IPS DF 4.7 (cell line): ENCODE results near the gene PGLYRP3.

ENCODE experiments used
- DNase-seq: peaks from one replicate; pipeline ENCODE4 v3.0.0-alpha.2; 2013; ENCODE audit warnings: low spot score; ENCODE audit errors: extremely low read depth

Gene PGLYRP3

GRCh38 chr1:153261281-153262069 lies 51.3 kb downstream of the PGLYRP3 start:
- DNase-seq: no peak

GRCh38 chr1:153260585-153261280 lies 52.0 kb downstream of the PGLYRP3 start:
- DNase-seq: no peak

DNA sequence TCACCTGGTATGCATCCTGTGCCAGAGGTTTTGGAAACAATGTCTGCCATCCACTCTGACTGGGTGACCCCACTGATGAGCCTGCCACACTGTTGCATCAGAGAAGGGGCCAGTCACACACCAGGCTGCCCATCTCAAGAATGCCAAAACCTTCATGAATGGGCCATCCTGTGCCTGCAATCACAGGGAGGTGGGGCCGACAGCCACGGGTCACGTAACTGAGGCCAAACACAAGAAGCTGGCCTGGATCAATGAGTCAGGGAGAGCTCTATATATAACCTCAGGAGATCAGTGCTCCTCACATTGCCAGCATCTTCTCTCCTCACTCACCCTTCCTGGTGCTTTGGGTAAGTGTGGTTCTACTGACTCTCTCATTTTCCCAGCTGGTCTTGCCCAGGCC lies 53.4 kb downstream of the PGLYRP3 start, which contains the start of gene LORICRIN:
TSS of gene LORICRIN (plus strand) at position 301 of the 400 bp plus-strand sequence. CDS start 1,263 bp downstream, outside the sequence.
- no peak for DNase-seq

GRCh38 chr1:153253693-153254092 lies 59.1 kb downstream of the PGLYRP3 start:
- DNase-seq: no peak

- DNase-seq: no peak
Measured at GRCh38 chr1:153253076-153253475, 59.7 kb downstream of the PGLYRP3 start.

DNA sequence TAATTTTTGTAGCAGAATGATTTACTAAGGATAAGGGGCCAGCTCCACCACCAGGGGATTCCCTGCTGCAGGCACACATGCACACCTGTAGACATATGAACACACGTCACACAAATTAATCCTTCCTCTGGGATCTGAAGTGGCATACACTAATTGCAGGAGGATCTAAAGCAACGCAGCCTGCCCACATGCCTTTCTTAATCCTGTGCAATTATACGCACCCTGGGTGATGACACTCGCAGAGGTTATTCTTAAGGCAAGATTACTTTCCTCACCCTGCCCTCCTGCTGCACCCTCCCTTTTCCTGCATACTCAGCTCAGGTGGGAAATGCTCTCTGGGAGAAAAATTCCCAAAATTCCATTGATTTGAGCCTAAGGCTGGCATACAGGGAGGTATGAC lies 60.8 kb downstream of the PGLYRP3 start:
- DNase-seq: no peak

DNA sequence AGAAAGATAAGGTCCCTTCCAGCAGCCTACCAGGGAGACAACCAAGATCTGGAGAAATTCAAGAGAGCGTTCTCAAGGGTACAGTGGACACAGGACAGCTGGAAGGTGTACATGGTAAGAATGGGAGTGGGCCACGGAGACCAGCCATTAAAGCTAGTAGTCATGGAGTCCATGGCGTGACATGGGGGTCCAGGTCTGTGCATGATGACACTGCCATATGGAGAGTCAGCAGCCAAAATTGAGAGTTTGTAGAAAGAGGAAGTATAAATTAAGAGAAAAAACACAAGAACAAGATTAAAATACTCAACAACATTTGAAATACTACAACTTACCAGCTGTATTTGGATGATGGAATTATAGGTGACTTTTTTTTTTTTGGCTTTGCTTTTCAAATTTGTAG lies 61.2 kb downstream of the PGLYRP3 start:
- no peak for DNase-seq

GRCh38 chr1:153251087-153251486 lies 61.7 kb downstream of the PGLYRP3 start:
- no peak for DNase-seq

- no peak for DNase-seq
Measured at GRCh38 chr1:153250166-153250565, 62.6 kb downstream of the PGLYRP3 start.

DNA sequence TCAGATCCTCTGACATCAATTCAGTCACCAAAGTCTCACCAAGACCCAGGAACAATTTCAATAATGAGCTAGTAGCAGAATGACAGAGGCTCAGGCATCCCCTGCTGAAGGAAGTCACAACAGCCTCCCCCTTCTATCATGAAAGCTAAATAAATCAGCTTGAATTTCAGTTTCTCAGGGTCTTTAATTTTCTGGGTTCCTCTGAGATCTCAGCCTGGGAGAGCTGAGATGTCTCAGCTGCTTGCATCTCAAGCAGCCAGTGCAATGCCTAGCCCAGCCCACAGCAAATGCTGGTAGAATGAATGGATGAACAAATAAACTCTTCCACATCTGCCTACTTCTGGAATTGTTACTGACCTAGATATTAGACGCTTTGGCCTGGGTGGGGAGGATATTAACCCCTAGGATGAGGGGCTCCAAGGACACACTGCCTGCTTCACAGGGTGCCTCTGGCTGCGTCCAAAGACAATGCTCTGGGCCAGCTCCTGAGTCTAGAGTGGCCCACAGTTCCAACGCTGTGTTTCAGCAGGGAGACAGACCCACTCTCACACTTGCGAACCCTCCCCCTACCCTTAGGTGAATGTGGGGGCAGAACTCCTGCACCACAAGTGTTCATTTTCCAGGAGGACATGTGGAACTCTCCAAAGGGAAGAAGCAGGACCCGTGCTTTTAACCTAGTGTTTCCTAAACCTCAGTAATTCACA lies 64.4 kb downstream of the PGLYRP3 start:
- DNase-seq: no peak
